Measurements from ENCODE around the gene ACAP1. TPM values are rescaled to one million over a fixed set of nuclear protein-coding genes. Genes with fewer than 3 reads are reported as not detected.

ACAP1 gene, protein sequence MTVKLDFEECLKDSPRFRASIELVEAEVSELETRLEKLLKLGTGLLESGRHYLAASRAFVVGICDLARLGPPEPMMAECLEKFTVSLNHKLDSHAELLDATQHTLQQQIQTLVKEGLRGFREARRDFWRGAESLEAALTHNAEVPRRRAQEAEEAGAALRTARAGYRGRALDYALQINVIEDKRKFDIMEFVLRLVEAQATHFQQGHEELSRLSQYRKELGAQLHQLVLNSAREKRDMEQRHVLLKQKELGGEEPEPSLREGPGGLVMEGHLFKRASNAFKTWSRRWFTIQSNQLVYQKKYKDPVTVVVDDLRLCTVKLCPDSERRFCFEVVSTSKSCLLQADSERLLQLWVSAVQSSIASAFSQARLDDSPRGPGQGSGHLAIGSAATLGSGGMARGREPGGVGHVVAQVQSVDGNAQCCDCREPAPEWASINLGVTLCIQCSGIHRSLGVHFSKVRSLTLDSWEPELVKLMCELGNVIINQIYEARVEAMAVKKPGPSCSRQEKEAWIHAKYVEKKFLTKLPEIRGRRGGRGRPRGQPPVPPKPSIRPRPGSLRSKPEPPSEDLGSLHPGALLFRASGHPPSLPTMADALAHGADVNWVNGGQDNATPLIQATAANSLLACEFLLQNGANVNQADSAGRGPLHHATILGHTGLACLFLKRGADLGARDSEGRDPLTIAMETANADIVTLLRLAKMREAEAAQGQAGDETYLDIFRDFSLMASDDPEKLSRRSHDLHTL
- total RNA-seq (ENCODE audit: low replicate concordance) = 3.2 and 8.3 TPM in 2 replicates
- long read RNA-seq = 0 reads

- no peak for DNase-seq (ENCODE audit: extremely low spot score, unreplicated experiment)
- H3K27me3 Mint-ChIP-seq = peaks cover 8% of the 10 kb centered on the region
- no peaks in the 10 kb centered on the region for H3K9me3 Mint-ChIP-seq
- no peak within 1 kb of the TSS for H3K4me3 Mint-ChIP-seq
- H3K27ac Mint-ChIP-seq = no peak within 1 kb of the TSS
- TF ChIP-seq CTCF (conservative IDR thresholded peaks at IDR 0.05) = no peak
- H3K4me1 Mint-ChIP-seq (ENCODE audit: unreplicated experiment) = no peaks in the 10 kb centered on the region
- H3K36me3 Mint-ChIP-seq = no peaks in the 10 kb centered on the region
Observed at GRCh38 chr17:7336240-7337175, at the start of gene ACAP1. ACAP1 (plus strand) TSS chr17:7336529; CDS start chr17:7336735, 206 bp downstream.

GRCh38 chr17:7289256-7290032, 46.9 kb upstream of the ACAP1 start:
- no peak for DNase-seq (ENCODE audit: extremely low spot score, unreplicated experiment)
- TF ChIP-seq CTCF (conservative IDR thresholded peaks at IDR 0.05) = no peak
- H3K36me3 Mint-ChIP-seq = no peaks in the 10 kb centered on the region
- H3K27ac Mint-ChIP-seq = no peak overlapping the region
- no peak overlapping the region for H3K4me3 Mint-ChIP-seq
- H3K4me1 Mint-ChIP-seq (ENCODE audit: unreplicated experiment) = peaks cover 14% of the 10 kb centered on the region
- H3K27me3 Mint-ChIP-seq = peaks cover 32% of the 10 kb centered on the region
- no peaks in the 10 kb centered on the region for H3K9me3 Mint-ChIP-seq

DNA sequence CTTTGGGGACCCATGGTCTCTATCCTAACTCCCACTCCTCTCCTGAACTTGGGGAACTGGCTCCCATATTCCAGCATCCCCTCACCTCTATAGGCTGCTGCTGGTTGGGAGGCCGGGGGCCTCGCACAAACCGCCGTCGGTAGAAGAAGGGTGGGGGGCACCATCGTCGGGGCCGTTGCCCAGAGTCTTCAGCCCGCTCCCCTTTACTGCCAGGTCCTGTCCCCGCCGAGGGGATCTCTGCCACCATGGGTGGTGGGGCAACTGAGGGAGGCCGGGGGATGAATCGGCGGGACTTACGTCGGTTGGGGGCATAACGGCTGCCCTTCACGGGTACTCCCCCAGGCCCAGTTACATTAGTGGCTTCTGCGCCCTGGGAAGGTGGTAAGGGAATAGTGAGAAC, 46.2 kb upstream of the ACAP1 start:
- no peak for DNase-seq (ENCODE audit: extremely low spot score, unreplicated experiment)
- Mint-ChIP-seq H3K4me1 (ENCODE audit: unreplicated experiment) (peaks cover 14% of the 10 kb centered on the region), H3K27me3 (peaks cover 36% of the 10 kb centered on the region), H3K27ac (no peak overlapping the region), H3K36me3 (no peaks in the 10 kb centered on the region), H3K9me3 (no peaks in the 10 kb centered on the region), H3K4me3 (no peak overlapping the region)
- no peak for TF ChIP-seq CTCF (conservative IDR thresholded peaks at IDR 0.05)

GRCh38 chr17:7290685-7291084, 45.6 kb upstream of the ACAP1 start:
- no peak for DNase-seq (ENCODE audit: extremely low spot score, unreplicated experiment)
- peaks cover 14% of the 10 kb centered on the region for H3K4me1 Mint-ChIP-seq (ENCODE audit: unreplicated experiment)
- H3K36me3 Mint-ChIP-seq = no peaks in the 10 kb centered on the region
- no peaks in the 10 kb centered on the region for H3K9me3 Mint-ChIP-seq
- TF ChIP-seq CTCF (conservative IDR thresholded peaks at IDR 0.05) = no peak
- peaks cover 40% of the 10 kb centered on the region for H3K27me3 Mint-ChIP-seq
- no peak overlapping the region for H3K4me3 Mint-ChIP-seq
- no peak overlapping the region for H3K27ac Mint-ChIP-seq

GRCh38 chr17:7292194-7292593, 44.1 kb upstream of the ACAP1 start:
- Mint-ChIP-seq H3K4me3 (no peak overlapping the region), H3K27ac (no peak overlapping the region), H3K9me3 (no peaks in the 10 kb centered on the region), H3K36me3 (no peaks in the 10 kb centered on the region), H3K27me3 (peaks cover 52% of the 10 kb centered on the region), H3K4me1 (ENCODE audit: unreplicated experiment) (peaks cover 19% of the 10 kb centered on the region)
- no peak for DNase-seq (ENCODE audit: extremely low spot score, unreplicated experiment)
- TF ChIP-seq CTCF (conservative IDR thresholded peaks at IDR 0.05) = no peak

Measured in type B pancreatic cell (in vitro differentiated cells).